SK-N-SH treated with all-trans-retinoic acid at 6 μM for 48 hours (cell line): ENCODE results near the gene CEND1.
A peak's percentile ranks its signal among the peaks of the same experiment; 100 is the strongest.

ENCODE experiments used
- ATAC-seq: fragments of 200-7000 bp; cut with Tn5 transposase; 3 replicates; pipeline ENCODE4 v1.9.1; 2020; ENCODE audit warnings: mild to moderate bottlenecking, moderate library complexity
- ARNTL ChIP-seq: fragments of 450-650 bp; formaldehyde crosslinking; IDR thresholded peaks from 2 replicates; pipeline ENCODE4 v1.5.0; 2020; ENCODE audit warnings: low read depth, mild to moderate bottlenecking, moderate library complexity, borderline replicate concordance
- BACH2 ChIP-seq: fragments of 250-450 bp; sonication (Bioruptor Pico); IDR thresholded peaks from 2 replicates; pipeline ENCODE4 v1.9.0; 2021; ENCODE audit warnings: mild to moderate bottlenecking, borderline replicate concordance
- CREB5 ChIP-seq: fragments of 250-450 bp; sonication (Bioruptor Pico); IDR thresholded peaks from 2 replicates; pipeline ENCODE4 v1.5.1; 2020; ENCODE audit warnings: low read depth, mild to moderate bottlenecking, moderate library complexity
- CSRNP3 ChIP-seq: fragments of 250-450 bp; sonication (Bioruptor Pico); IDR thresholded peaks from 2 replicates; pipeline ENCODE4 v1.5.1; 2021; ENCODE audit warnings: mild to moderate bottlenecking, moderate library complexity
- ESRRG ChIP-seq: fragments of 250-450 bp; sonication (Bioruptor Pico); IDR thresholded peaks from 2 replicates; pipeline ENCODE4 v1.6.1; 2021; ENCODE audit warnings: mild to moderate bottlenecking
- GLIS3 ChIP-seq: fragments of 250-450 bp; sonication (Bioruptor Pico); IDR thresholded peaks from 2 replicates; pipeline ENCODE4 v1.5.0; 2020; ENCODE audit warnings: mild to moderate bottlenecking, moderate library complexity
- ISL1 ChIP-seq: fragments of 250-450 bp; sonication (Bioruptor Pico); IDR thresholded peaks from 2 replicates; pipeline ENCODE4 v2.1.2; 2022; ENCODE audit warnings: mild to moderate bottlenecking, moderate library complexity
- OSR1 ChIP-seq: fragments of 250-450 bp; sonication (Bioruptor Pico); IDR thresholded peaks from 2 replicates; pipeline ENCODE4 v1.8.0; 2022; ENCODE audit warnings: moderate library complexity, mild to moderate bottlenecking, inconsistent platforms
- PATZ1 ChIP-seq: fragments of 250-450 bp; sonication (Bioruptor Pico); IDR thresholded peaks from 2 replicates; pipeline ENCODE4 v1.8.0; 2020; ENCODE audit warnings: mild to moderate bottlenecking, moderate library complexity, borderline replicate concordance
- POU6F1 ChIP-seq: fragments of 250-450 bp; sonication (Bioruptor Pico); IDR thresholded peaks from 2 replicates; pipeline ENCODE4 v1.8.0; 2021; ENCODE audit warnings: low read depth, mild to moderate bottlenecking, moderate library complexity, borderline replicate concordance
- PPARA ChIP-seq: fragments of 250-450 bp; sonication (Bioruptor Pico); IDR thresholded peaks from 2 replicates; pipeline ENCODE4 v1.5.0; 2020; ENCODE audit warnings: mild to moderate bottlenecking, borderline replicate concordance
- RARB ChIP-seq: fragments of 250-450 bp; sonication (Bioruptor Pico); IDR thresholded peaks from 2 replicates; pipeline ENCODE4 v1.8.0; 2021; ENCODE audit warnings: mild to moderate bottlenecking, moderate library complexity
- SNAI2 ChIP-seq: fragments of 250-450 bp; sonication (Bioruptor Pico); IDR thresholded peaks from 2 replicates; pipeline ENCODE4 v1.5.0; 2020; ENCODE audit warnings: mild to moderate bottlenecking, moderate library complexity
- TCF4 ChIP-seq: fragments of 250-450 bp; sonication (Bioruptor Pico); IDR thresholded peaks from 2 replicates; pipeline ENCODE4 v1.8.0; 2021; ENCODE audit warnings: mild to moderate bottlenecking, moderate library complexity, borderline replicate concordance
- TOX ChIP-seq: fragments of 250-450 bp; sonication (Bioruptor Pico); IDR thresholded peaks from 2 replicates; pipeline ENCODE4 v1.8.0; 2021; ENCODE audit warnings: mild to moderate bottlenecking, moderate library complexity, borderline replicate concordance
- TSHZ2 ChIP-seq: fragments of 250-450 bp; sonication (Bioruptor Pico); IDR thresholded peaks from 2 replicates; pipeline ENCODE4 v1.5.0; 2020; ENCODE audit warnings: mild to moderate bottlenecking, moderate library complexity
- ZC3H10 ChIP-seq: fragments of 250-450 bp; sonication (Bioruptor Pico); IDR thresholded peaks from 2 replicates; pipeline ENCODE4 v1.5.1; 2021; ENCODE audit warnings: mild to moderate bottlenecking, moderate library complexity
- ZFP3 ChIP-seq: fragments of 250-450 bp; sonication (Bioruptor Pico); IDR thresholded peaks from 2 replicates; pipeline ENCODE4 v1.5.0; 2020; ENCODE audit warnings: mild to moderate bottlenecking, moderate library complexity
- ZNF70 ChIP-seq: fragments of 450-650 bp; formaldehyde crosslinking; IDR thresholded peaks from 2 replicates; pipeline ENCODE4 v1.5.0; 2020; ENCODE audit warnings: mild to moderate bottlenecking, moderate library complexity
- ZNF8 ChIP-seq: fragments of 450-650 bp; formaldehyde crosslinking; IDR thresholded peaks from 2 replicates; pipeline ENCODE4 v1.5.0; 2020; ENCODE audit warnings: mild to moderate bottlenecking, moderate library complexity

The CEND1 gene

GRCh38 chr11:831118-831864 is 41.4 kb upstream of the CEND1 start:
- no peak for TF ChIP-seq CREB5 (CRISPR knock-in tag)
- no peak for TF ChIP-seq ZC3H10 (CRISPR knock-in tag)
- TF ChIP-seq RARB (CRISPR knock-in tag): no peak
- no peak for TF ChIP-seq OSR1 (CRISPR knock-in tag)
- no peak for TF ChIP-seq CSRNP3 (CRISPR knock-in tag)
- TF ChIP-seq SNAI2 (CRISPR knock-in tag): no peak
- TF ChIP-seq TOX: no peak
- TF ChIP-seq POU6F1 (CRISPR knock-in tag): no peak
- no peak for TF ChIP-seq ZFP3 (CRISPR knock-in tag)
- no peak for TF ChIP-seq GLIS3
- TF ChIP-seq PPARA (CRISPR knock-in tag): no peak
- TF ChIP-seq TCF4 (CRISPR knock-in tag): no peak
- no peak for TF ChIP-seq ZNF8 (CRISPR knock-in tag)
- no peak for TF ChIP-seq BACH2 (CRISPR knock-in tag)
- no peak for TF ChIP-seq ISL1 (CRISPR knock-in tag)
- no peak; the same call in 1 of the 2 replicates for TF ChIP-seq PATZ1 (CRISPR knock-in tag)
- TF ChIP-seq ZNF70 (CRISPR knock-in tag): no peak
- TF ChIP-seq ARNTL (CRISPR knock-in tag): no peak
- no peak for TF ChIP-seq ESRRG (CRISPR knock-in tag)
- TF ChIP-seq, all 23 proteins: peak for 0
- ATAC-seq: no peak

GRCh38 chr11:830295-831117 is 40.6 kb upstream of the CEND1 start:
- peak; percentile 21 for ATAC-seq
- no peak for TF ChIP-seq BACH2 (CRISPR knock-in tag)
- TF ChIP-seq GLIS3: no peak
- no peak for TF ChIP-seq PATZ1 (CRISPR knock-in tag)
- no peak for TF ChIP-seq CREB5 (CRISPR knock-in tag)
- TF ChIP-seq TCF4 (CRISPR knock-in tag): no peak
- no peak for TF ChIP-seq CSRNP3 (CRISPR knock-in tag)
- no peak for TF ChIP-seq SNAI2 (CRISPR knock-in tag)
- no peak for TF ChIP-seq ZFP3 (CRISPR knock-in tag)
- no peak for TF ChIP-seq RARB (CRISPR knock-in tag)
- TF ChIP-seq TSHZ2 (CRISPR knock-in tag): no peak
